WTC11 (cell line): ENCODE data around the gene CHRM2. TPM values are rescaled to one million over a fixed set of nuclear protein-coding genes. Genes with fewer than 3 reads are reported as not detected.

Source experiments
- ATAC-seq: fragments of 200-7000 bp; cut with Tn5 transposase; 2 replicates; pipeline ENCODE4 v1.10.0; 2021; ENCODE audit warnings: mild to moderate bottlenecking, moderate library complexity
- CTCF ChIA-PET: fragments of 300-600 bp; sonication (Branson Sonifier 250); formaldehyde crosslinking; loops from one replicate; lab custom pipeline; 2021; ENCODE audit warnings: antibody characterized with exemption; lab: Charles Lee
- POLR2A ChIA-PET: fragments of 350-600 bp; sonication (Branson Sonifier 250); formaldehyde crosslinking; loops from one replicate; lab custom pipeline; 2021; ENCODE audit warnings: antibody characterized with exemption; lab: Charles Lee
- DNase-seq: peaks from one replicate; pipeline ENCODE4 v3.0.0; 2021; ENCODE audit warnings: low spot score
- H3K27ac Mint-ChIP-seq: 2 replicates; pipeline ENCODE4 v1.8.0; 2021; ENCODE audit warnings: mixed read lengths
- H3K27me3 Mint-ChIP-seq: 2 replicates; pipeline ENCODE4 v1.8.0; 2021; ENCODE audit warnings: low read depth, mild to moderate bottlenecking, moderate library complexity, mixed read lengths
- H3K36me3 Mint-ChIP-seq: 2 replicates; pipeline ENCODE4 v1.8.0; 2021; ENCODE audit warnings: mixed read lengths
- H3K4me1 Mint-ChIP-seq: 2 replicates; pipeline ENCODE4 v1.8.0; 2022; ENCODE audit warnings: mixed read lengths
- H3K4me3 Mint-ChIP-seq: 2 replicates; pipeline ENCODE4 v1.8.0; 2021; ENCODE audit warnings: mild to moderate bottlenecking, moderate library complexity, mixed read lengths
- H3K9me3 Mint-ChIP-seq: 2 replicates; pipeline ENCODE4 v1.8.0; 2021; ENCODE audit warnings: mixed read lengths
- CREM ChIP-seq: sonication (generic); formaldehyde crosslinking; IDR thresholded peaks from 2 replicates; pipeline ENCODE4 v1.8.1; 2022; ENCODE audit warnings: mild to moderate bottlenecking, missing genetic modification reagents, moderate library complexity
- ESRRA ChIP-seq: sonication (generic); formaldehyde crosslinking; IDR thresholded peaks from 2 replicates; pipeline ENCODE4 v1.8.1; 2022; ENCODE audit warnings: mild to moderate bottlenecking, missing genetic modification reagents, borderline replicate concordance
- ETV6 ChIP-seq: sonication (generic); formaldehyde crosslinking; IDR thresholded peaks from 2 replicates; pipeline ENCODE4 v1.8.1; 2022; ENCODE audit warnings: mild to moderate bottlenecking, missing genetic modification reagents
- FOXK1 ChIP-seq: sonication (generic); formaldehyde crosslinking; IDR thresholded peaks from 2 replicates; pipeline ENCODE4 v1.8.0; 2022; ENCODE audit warnings: mild to moderate bottlenecking, moderate library complexity, missing genetic modification reagents
- FOXP1 ChIP-seq: sonication (generic); formaldehyde crosslinking; IDR thresholded peaks from 2 replicates; pipeline ENCODE4 v1.8.0; 2022; ENCODE audit warnings: missing genetic modification reagents, mild to moderate bottlenecking, moderate library complexity, borderline replicate concordance
- HMGA2 ChIP-seq: fragments of 250-450 bp; sonication (Bioruptor Pico); IDR thresholded peaks from 2 replicates; pipeline ENCODE4 v1.4.0; 2021; ENCODE audit warnings: mild to moderate bottlenecking, moderate library complexity
- NR1H2 ChIP-seq: sonication (generic); formaldehyde crosslinking; IDR thresholded peaks from 2 replicates; pipeline ENCODE4 v1.9.0; 2021; ENCODE audit warnings: mild to moderate bottlenecking, moderate library complexity, missing genetic modification reagents
- NR2C2 ChIP-seq: sonication (generic); formaldehyde crosslinking; IDR thresholded peaks from 2 replicates; pipeline ENCODE4 v1.8.0; 2022; ENCODE audit warnings: mild to moderate bottlenecking, missing genetic modification reagents
- SMAD3 ChIP-seq: sonication (generic); formaldehyde crosslinking; IDR thresholded peaks from 2 replicates; pipeline ENCODE4 v1.8.0; 2022; ENCODE audit warnings: missing genetic modification reagents, mild to moderate bottlenecking, borderline replicate concordance
- SP1 ChIP-seq: sonication (generic); formaldehyde crosslinking; conservative IDR thresholded peaks from 2 replicates; pipeline ENCODE4 v1.8.1; 2022; ENCODE audit warnings: missing genetic modification reagents
- TCF7 ChIP-seq: sonication (generic); formaldehyde crosslinking; IDR thresholded peaks from 2 replicates; pipeline ENCODE4 v1.8.0; 2022; ENCODE audit warnings: mild to moderate bottlenecking, low read depth, missing genetic modification reagents, moderate library complexity
- ZBTB21 ChIP-seq: sonication (generic); formaldehyde crosslinking; IDR thresholded peaks from 2 replicates; pipeline ENCODE4 v1.8.1; 2023; ENCODE audit warnings: mild to moderate bottlenecking, missing genetic modification reagents, borderline replicate concordance
- ZNF121 ChIP-seq: sonication (generic); formaldehyde crosslinking; IDR thresholded peaks from 2 replicates; pipeline ENCODE4 v1.8.0; 2023; ENCODE audit warnings: missing genetic modification reagents
- total RNA-seq: library from RNA; stranded (reverse); gene quantifications from 3 replicates; pipeline ENCODE4 v1.2.3, GENCODE V29; 2021
- TF ChIP-seq, protein P1 (sequence below): sonication (generic); formaldehyde crosslinking; IDR thresholded peaks from 2 replicates; pipeline ENCODE4 v1.8.1; 2022; ENCODE audit warnings: mild to moderate bottlenecking, moderate library complexity, missing genetic modification reagents
- TF ChIP-seq, protein P2 (sequence below): sonication (generic); formaldehyde crosslinking; IDR thresholded peaks from 2 replicates; pipeline ENCODE4 v1.8.1; 2022; ENCODE audit warnings: low read depth, missing genetic modification reagents, borderline replicate concordance
- TF ChIP-seq, protein P3 (sequence below): fragments of 250-450 bp; sonication (Bioruptor Pico); conservative IDR thresholded peaks from 2 replicates; pipeline ENCODE4 v1.9.0; 2021; ENCODE audit warnings: mild to moderate bottlenecking
- TF ChIP-seq, protein P4 (sequence below): fragments of 200-600 bp; IDR thresholded peaks from 2 replicates; pipeline ENCODE4 v1.8.0; 2022; ENCODE audit warnings: antibody characterized with exemption
- TF ChIP-seq, protein P5 (sequence below): sonication (generic); formaldehyde crosslinking; conservative IDR thresholded peaks from 2 replicates; pipeline ENCODE4 v1.8.1; 2023; ENCODE audit warnings: mild to moderate bottlenecking, low read depth, missing genetic modification reagents, moderate library complexity
- TF ChIP-seq, protein P6 (sequence below): sonication (generic); formaldehyde crosslinking; IDR thresholded peaks from 2 replicates; pipeline ENCODE4 v1.8.0; 2022; ENCODE audit warnings: mild to moderate bottlenecking, missing genetic modification reagents
- TF ChIP-seq, protein P7 (sequence below): sonication (generic); formaldehyde crosslinking; IDR thresholded peaks from 2 replicates; pipeline ENCODE4 v1.8.0; 2023; ENCODE audit warnings: missing genetic modification reagents

CHRM2 gene
- total RNA-seq, 1 experiment from 2014 or later, result 0.15 TPM

DNA sequence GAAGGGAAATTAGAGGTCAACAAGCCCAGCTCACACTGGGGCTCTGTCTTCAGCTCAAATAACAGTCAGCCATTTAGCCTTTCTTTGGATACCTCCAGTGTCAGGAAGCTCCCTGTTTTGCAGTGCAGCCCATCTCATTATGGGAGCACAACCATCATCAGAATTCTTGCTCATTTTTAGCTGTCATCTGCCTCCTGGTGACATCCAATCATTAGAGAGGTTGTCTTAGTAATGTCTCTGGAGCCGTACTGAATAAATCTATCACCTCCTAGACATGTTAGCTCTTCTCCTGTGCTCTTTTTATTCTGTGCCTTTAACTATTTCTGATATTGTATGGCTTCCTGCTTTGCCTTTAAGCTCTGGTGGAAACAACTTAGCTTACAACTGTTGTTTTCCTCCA lies 74.5 kb downstream of the CHRM2 start:
- Mint-ChIP-seq H3K27ac (no peak overlapping the region), H3K27me3 (no peaks in the 10 kb centered on the region), H3K4me1 (peaks cover 9% of the 10 kb centered on the region)
- POLR2A ChIA-PET, result no interaction called here
- no peak for TF ChIP-seq ETV6 (CRISPR knock-in tag)
- TF ChIP-seq HMGA2 (CRISPR knock-in tag), result no peak
- TF ChIP-seq, protein P1, sequence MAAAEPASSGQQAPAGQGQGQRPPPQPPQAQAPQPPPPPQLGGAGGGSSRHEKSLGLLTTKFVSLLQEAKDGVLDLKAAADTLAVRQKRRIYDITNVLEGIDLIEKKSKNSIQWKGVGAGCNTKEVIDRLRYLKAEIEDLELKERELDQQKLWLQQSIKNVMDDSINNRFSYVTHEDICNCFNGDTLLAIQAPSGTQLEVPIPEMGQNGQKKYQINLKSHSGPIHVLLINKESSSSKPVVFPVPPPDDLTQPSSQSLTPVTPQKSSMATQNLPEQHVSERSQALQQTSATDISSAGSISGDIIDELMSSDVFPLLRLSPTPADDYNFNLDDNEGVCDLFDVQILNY (CRISPR knock-in tag), result no peak
- TF ChIP-seq FOXK1, result no peak
- no peak for TF ChIP-seq SP1 (CRISPR knock-in tag)
- TF ChIP-seq, protein P2, sequence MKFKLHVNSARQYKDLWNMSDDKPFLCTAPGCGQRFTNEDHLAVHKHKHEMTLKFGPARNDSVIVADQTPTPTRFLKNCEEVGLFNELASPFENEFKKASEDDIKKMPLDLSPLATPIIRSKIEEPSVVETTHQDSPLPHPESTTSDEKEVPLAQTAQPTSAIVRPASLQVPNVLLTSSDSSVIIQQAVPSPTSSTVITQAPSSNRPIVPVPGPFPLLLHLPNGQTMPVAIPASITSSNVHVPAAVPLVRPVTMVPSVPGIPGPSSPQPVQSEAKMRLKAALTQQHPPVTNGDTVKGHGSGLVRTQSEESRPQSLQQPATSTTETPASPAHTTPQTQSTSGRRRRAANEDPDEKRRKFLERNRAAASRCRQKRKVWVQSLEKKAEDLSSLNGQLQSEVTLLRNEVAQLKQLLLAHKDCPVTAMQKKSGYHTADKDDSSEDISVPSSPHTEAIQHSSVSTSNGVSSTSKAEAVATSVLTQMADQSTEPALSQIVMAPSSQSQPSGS, result no peak
- TF ChIP-seq, all 79 proteins: peak for 0
- no peaks in the 10 kb centered on the region for H3K36me3 Mint-ChIP-seq
- CTCF ChIA-PET, result interaction anchor here (1.1 kb wide), 1 partner anchor 69 kb away, joined by 3 read pairs; no protein-coding TSS in a partner anchor
- ATAC-seq (no peak), DNase-seq (no peak)
- no peak overlapping the region for H3K4me3 Mint-ChIP-seq
- H3K9me3 Mint-ChIP-seq, result no peaks in the 10 kb centered on the region

DNA sequence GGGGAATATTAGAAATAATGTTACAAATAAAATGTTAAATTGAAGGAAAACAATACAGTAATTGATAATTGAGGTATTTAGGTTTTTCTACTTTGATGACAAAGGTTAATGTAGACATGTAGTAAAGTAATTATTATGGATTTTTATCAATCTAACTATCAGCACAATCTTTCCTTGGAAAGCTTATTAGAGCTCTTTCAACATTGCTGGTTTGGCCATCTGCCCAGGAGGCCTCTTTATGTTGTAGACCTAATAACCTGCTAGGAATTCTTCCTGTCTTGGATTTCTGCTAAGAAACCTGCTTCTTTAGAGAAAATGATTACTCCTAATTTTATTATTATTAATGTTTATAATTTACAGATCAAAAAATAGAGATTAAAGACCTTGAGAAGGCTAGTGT lies 78.9 kb downstream of the CHRM2 start:
- POLR2A ChIA-PET, result no interaction called here
- no peaks in the 10 kb centered on the region for H3K27me3 Mint-ChIP-seq
- TF ChIP-seq NR1H2 (CRISPR knock-in tag), result no peak
- TF ChIP-seq SMAD3 (CRISPR knock-in tag), result no peak
- TF ChIP-seq NR2C2 (CRISPR knock-in tag), result no peak
- no peak for TF ChIP-seq ESRRA
- TF ChIP-seq, protein P3, sequence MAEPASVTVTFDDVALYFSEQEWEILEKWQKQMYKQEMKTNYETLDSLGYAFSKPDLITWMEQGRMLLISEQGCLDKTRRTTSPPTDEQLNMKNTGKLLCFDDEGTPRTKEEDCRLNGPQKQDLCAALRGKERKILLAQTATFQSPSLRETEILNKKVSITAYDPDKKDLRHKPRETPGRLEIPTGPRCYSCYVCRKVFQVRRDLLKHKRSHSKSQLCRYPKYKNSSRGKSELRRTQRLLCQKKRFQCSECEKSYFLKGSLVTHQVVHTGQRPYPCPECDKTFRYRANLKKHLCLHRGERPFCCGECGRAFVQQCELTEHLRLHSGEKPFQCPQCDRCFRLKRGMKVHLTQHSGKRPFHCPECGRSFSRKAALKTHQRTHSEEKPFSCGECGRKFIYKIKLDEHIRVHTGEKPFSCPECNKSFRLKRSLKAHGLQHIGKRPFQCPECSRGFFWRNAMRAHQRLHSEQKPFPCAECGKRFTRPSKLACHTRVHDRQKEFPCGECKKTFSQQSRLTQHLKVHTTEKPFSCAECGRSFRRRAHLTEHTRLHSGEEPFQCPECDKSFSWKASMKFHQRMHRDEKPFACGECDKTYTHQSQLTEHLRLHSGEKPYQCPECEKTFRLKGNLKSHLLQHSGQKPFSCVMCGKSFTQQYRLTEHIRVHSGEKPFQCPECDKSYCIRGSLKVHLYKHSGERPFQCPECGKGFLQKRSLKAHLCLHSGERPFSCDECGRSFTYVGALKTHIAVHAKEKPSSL (CRISPR knock-in tag), result no peak
- TF ChIP-seq FOXP1 (CRISPR knock-in tag), result no peak
- TF ChIP-seq ZBTB21 (CRISPR knock-in tag), result no peak
- no peak for TF ChIP-seq CREM (CRISPR knock-in tag)
- TF ChIP-seq, protein P4, sequence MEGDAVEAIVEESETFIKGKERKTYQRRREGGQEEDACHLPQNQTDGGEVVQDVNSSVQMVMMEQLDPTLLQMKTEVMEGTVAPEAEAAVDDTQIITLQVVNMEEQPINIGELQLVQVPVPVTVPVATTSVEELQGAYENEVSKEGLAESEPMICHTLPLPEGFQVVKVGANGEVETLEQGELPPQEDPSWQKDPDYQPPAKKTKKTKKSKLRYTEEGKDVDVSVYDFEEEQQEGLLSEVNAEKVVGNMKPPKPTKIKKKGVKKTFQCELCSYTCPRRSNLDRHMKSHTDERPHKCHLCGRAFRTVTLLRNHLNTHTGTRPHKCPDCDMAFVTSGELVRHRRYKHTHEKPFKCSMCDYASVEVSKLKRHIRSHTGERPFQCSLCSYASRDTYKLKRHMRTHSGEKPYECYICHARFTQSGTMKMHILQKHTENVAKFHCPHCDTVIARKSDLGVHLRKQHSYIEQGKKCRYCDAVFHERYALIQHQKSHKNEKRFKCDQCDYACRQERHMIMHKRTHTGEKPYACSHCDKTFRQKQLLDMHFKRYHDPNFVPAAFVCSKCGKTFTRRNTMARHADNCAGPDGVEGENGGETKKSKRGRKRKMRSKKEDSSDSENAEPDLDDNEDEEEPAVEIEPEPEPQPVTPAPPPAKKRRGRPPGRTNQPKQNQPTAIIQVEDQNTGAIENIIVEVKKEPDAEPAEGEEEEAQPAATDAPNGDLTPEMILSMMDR, result no peak
- TF ChIP-seq, protein P5, sequence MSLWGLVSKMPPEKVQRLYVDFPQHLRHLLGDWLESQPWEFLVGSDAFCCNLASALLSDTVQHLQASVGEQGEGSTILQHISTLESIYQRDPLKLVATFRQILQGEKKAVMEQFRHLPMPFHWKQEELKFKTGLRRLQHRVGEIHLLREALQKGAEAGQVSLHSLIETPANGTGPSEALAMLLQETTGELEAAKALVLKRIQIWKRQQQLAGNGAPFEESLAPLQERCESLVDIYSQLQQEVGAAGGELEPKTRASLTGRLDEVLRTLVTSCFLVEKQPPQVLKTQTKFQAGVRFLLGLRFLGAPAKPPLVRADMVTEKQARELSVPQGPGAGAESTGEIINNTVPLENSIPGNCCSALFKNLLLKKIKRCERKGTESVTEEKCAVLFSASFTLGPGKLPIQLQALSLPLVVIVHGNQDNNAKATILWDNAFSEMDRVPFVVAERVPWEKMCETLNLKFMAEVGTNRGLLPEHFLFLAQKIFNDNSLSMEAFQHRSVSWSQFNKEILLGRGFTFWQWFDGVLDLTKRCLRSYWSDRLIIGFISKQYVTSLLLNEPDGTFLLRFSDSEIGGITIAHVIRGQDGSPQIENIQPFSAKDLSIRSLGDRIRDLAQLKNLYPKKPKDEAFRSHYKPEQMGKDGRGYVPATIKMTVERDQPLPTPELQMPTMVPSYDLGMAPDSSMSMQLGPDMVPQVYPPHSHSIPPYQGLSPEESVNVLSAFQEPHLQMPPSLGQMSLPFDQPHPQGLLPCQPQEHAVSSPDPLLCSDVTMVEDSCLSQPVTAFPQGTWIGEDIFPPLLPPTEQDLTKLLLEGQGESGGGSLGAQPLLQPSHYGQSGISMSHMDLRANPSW (CRISPR knock-in tag), result no peak
- TF ChIP-seq, protein P6, sequence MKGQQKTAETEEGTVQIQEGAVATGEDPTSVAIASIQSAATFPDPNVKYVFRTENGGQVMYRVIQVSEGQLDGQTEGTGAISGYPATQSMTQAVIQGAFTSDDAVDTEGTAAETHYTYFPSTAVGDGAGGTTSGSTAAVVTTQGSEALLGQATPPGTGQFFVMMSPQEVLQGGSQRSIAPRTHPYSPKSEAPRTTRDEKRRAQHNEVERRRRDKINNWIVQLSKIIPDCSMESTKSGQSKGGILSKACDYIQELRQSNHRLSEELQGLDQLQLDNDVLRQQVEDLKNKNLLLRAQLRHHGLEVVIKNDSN (CRISPR knock-in tag), result no peak
- TF ChIP-seq ZNF121 (CRISPR knock-in tag), result no peak
- no peak for TF ChIP-seq TCF7
- TF ChIP-seq, protein P7, sequence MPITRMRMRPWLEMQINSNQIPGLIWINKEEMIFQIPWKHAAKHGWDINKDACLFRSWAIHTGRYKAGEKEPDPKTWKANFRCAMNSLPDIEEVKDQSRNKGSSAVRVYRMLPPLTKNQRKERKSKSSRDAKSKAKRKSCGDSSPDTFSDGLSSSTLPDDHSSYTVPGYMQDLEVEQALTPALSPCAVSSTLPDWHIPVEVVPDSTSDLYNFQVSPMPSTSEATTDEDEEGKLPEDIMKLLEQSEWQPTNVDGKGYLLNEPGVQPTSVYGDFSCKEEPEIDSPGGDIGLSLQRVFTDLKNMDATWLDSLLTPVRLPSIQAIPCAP (CRISPR knock-in tag), result no peak
- H3K36me3 Mint-ChIP-seq, result no peaks in the 10 kb centered on the region
- no peak for DNase-seq
- H3K4me3 Mint-ChIP-seq, result no peak overlapping the region
- H3K27ac Mint-ChIP-seq, result no peak overlapping the region
- peaks cover 9% of the 10 kb centered on the region for H3K4me1 Mint-ChIP-seq
- no peak for ATAC-seq
- no peaks in the 10 kb centered on the region for H3K9me3 Mint-ChIP-seq
- CTCF ChIA-PET, result no interaction called here
